GM23338 (cell line): ENCODE data around the gene CDKN2AIP. TPM values are rescaled to one million over a fixed set of nuclear protein-coding genes. Genes with fewer than 3 reads are reported as not detected.

Experiments used
- ATAC-seq: fragments of 200-7000 bp; cut with Tn5 transposase; 3 replicates; pipeline ENCODE4 v1.9.1; 2020
- DNase-seq: peaks from one replicate; pipeline ENCODE4 v3.0.0-alpha.2; 2015; ENCODE audit warnings: low spot score
- H2AFZ ChIP-seq: fragments of 200-600 bp; sonication (generic); 2 replicates; pipeline ENCODE4 v1.8.0; 2016; ENCODE audit warnings: antibody characterized with exemption, mild to moderate bottlenecking, moderate library complexity
- H3F3A ChIP-seq: fragments of 200-600 bp; sonication (generic); replicated peaks from 2 replicates; pipeline ENCODE4 v1.8.0; 2017; ENCODE audit warnings: antibody characterized with exemption, mixed run types, low read depth
- H3K27ac ChIP-seq: fragments of 200-600 bp; sonication (generic); 2 replicates; pipeline ENCODE4 v1.6.1; 2016; ENCODE audit warnings: low read depth
- H3K27me3 ChIP-seq: fragments of 200-600 bp; sonication (generic); 2 replicates; pipeline ENCODE4 v1.8.0; 2016; ENCODE audit warnings: mild to moderate bottlenecking, mixed run types, moderate library complexity; ENCODE audit not compliant: insufficient read depth
- H3K36me3 ChIP-seq: fragments of 200-600 bp; sonication (generic); 2 replicates; pipeline ENCODE4 v1.8.0; 2016; ENCODE audit warnings: mild to moderate bottlenecking; ENCODE audit not compliant: insufficient read depth
- H3K4me1 ChIP-seq: fragments of 200-600 bp; sonication (generic); 2 replicates; pipeline ENCODE4 v1.8.0; 2016; ENCODE audit warnings: mild to moderate bottlenecking, moderate library complexity; ENCODE audit not compliant: insufficient read depth
- H3K4me2 ChIP-seq: fragments of 200-600 bp; sonication (generic); 2 replicates; pipeline ENCODE4 v1.7.1; 2017; ENCODE audit warnings: mixed run types
- H3K4me3 ChIP-seq: fragments of 200-600 bp; sonication (generic); 2 replicates; pipeline ENCODE4 v1.6.1; 2016; ENCODE audit warnings: mixed run types
- H3K79me2 ChIP-seq: fragments of 200-600 bp; sonication (generic); replicated peaks from 2 replicates; pipeline ENCODE4 v1.8.0; 2017; ENCODE audit warnings: mild to moderate bottlenecking; ENCODE audit not compliant: insufficient read depth
- H3K9me2 ChIP-seq: fragments of 200-600 bp; sonication (generic); 2 replicates; pipeline ENCODE4 v1.8.0; 2017; ENCODE audit not compliant: insufficient read depth
- H4K20me1 ChIP-seq: fragments of 200-600 bp; sonication (generic); replicated peaks from 2 replicates; pipeline ENCODE4 v1.8.0; 2017; ENCODE audit warnings: mild to moderate bottlenecking; ENCODE audit not compliant: insufficient read depth
- H3K27ac Mint-ChIP-seq: 2 replicates; pipeline ENCODE4 v1.8.0; 2020; ENCODE audit warnings: inconsistent platforms, mild to moderate bottlenecking, moderate library complexity, mixed read lengths
- H3K27me3 Mint-ChIP-seq: 3 replicates; pipeline ENCODE4 v1.8.0; 2022; ENCODE audit warnings: low read depth, mild to moderate bottlenecking, moderate library complexity, mixed read lengths, inconsistent platforms; ENCODE audit not compliant: insufficient read depth, poor library complexity
- H3K36me3 Mint-ChIP-seq: 3 replicates; pipeline ENCODE4 v1.8.0; 2021; ENCODE audit warnings: low read depth, mild to moderate bottlenecking, inconsistent platforms, moderate library complexity, mixed read lengths
- H3K4me1 Mint-ChIP-seq: 3 replicates; pipeline ENCODE4 v1.8.0; 2020; ENCODE audit warnings: mild to moderate bottlenecking, inconsistent platforms, mixed read lengths
- H3K4me3 Mint-ChIP-seq: 3 replicates; pipeline ENCODE4 v1.8.0; 2021; ENCODE audit warnings: moderate library complexity, mild to moderate bottlenecking, inconsistent platforms, mixed read lengths
- H3K9me3 Mint-ChIP-seq: 3 replicates; pipeline ENCODE4 v1.8.0; 2020; ENCODE audit warnings: moderate library complexity, mild to moderate bottlenecking, inconsistent platforms, mixed read lengths
- CTCF ChIP-seq, 2 experiments: fragments of 200-600 bp in 1 of 2; sonication (generic) in 1 of 2; conservative IDR thresholded peaks; 2 replicates each; pipeline versions ENCODE4 v1.5.1 to v1.6.1; 2016 to 2017; ENCODE audit warnings: antibody characterized with exemption in 2 of 2, low read depth in 2 of 2, mild to moderate bottlenecking in 2 of 2, moderate library complexity in 1 of 2
- EZH2 ChIP-seq: fragments of 200-600 bp; sonication (generic); IDR thresholded peaks from one replicate; pipeline ENCODE4 v1.8.0; 2017; ENCODE audit warnings: antibody characterized with exemption, mild to moderate bottlenecking, low read depth; ENCODE audit not compliant: unreplicated experiment
- JUNB ChIP-seq: IDR thresholded peaks from one replicate; pipeline ENCODE4 v1.6.1; 2016; ENCODE audit warnings: antibody characterized with exemption; ENCODE audit not compliant: unreplicated experiment
- NANOG ChIP-seq: IDR thresholded peaks from 2 replicates; pipeline ENCODE4 v1.6.1; 2016; ENCODE audit warnings: antibody characterized with exemption, borderline replicate concordance
- POLR2AphosphoS5 ChIP-seq: IDR thresholded peaks from 2 replicates; pipeline ENCODE4 v1.6.1; 2016; ENCODE audit warnings: antibody characterized with exemption, low read depth
- ZNF114 ChIP-seq: fragments of 250-450 bp; sonication (Bioruptor Pico); IDR thresholded peaks from 2 replicates; pipeline ENCODE4 v1.5.0; 2020; ENCODE audit warnings: mild to moderate bottlenecking, moderate library complexity
- ZNF462 ChIP-seq: fragments of 250-450 bp; sonication (Bioruptor Pico); IDR thresholded peaks from 2 replicates; pipeline ENCODE4 v1.5.0; 2020; ENCODE audit warnings: mild to moderate bottlenecking, moderate library complexity
- polyA plus RNA-seq: library from polyadenylated mRNA; unstranded; fragments of >200 nt; fragmentation: Nextera tagmentation; extraction: Ambion mirVana; gene quantifications from 2 replicates; pipeline ENCODE4 v1.2.1, GENCODE V29; 2016
- total RNA-seq: library from RNA; depleted of rRNA; stranded (reverse); fragments of >200 nt; shearing (Covaris generic); gene quantifications from 2 replicates; pipeline ENCODE4 v1.2.3, GENCODE V29; 2014
- TF ChIP-seq, protein P1 (sequence below): IDR thresholded peaks from one replicate; pipeline ENCODE4 v1.6.1; 2018; ENCODE audit warnings: antibody characterized with exemption; ENCODE audit not compliant: unreplicated experiment

The CDKN2AIP gene
- total and polyA plus RNA-seq, 2 experiments from 2014 or later, result 15.2 to 27.2 TPM

- TF ChIP-seq NANOG (no peak), POLR2AphosphoS5 (0 out of 2 replicates have a peak, but pooled peaks have one; percentile 16), ZNF462 (CRISPR knock-in tag) (no peak)
Measured at GRCh38 chr4:183398298-183399125, 45.9 kb upstream of the CDKN2AIP start (continued).

GRCh38 chr4:183399126-183399522 is 45.3 kb upstream of the CDKN2AIP start:
- H3K4me3 ChIP-seq, result peak overlapping the region; percentile 53
- H3K4me2 ChIP-seq, result peak overlapping the region; percentile 78
- no peaks in the 10 kb centered on the region for H3F3A ChIP-seq
- H3K9me2 ChIP-seq, result no peaks in the 10 kb centered on the region
- peaks cover 11% of the 10 kb centered on the region for H3K27me3 ChIP-seq
- DNase-seq, result peak; percentile 34
- no peaks in the 10 kb centered on the region for H3K36me3 ChIP-seq
- peaks cover 11% of the 10 kb centered on the region for H3K27me3 Mint-ChIP-seq
- no peaks in the 10 kb centered on the region for H3K36me3 Mint-ChIP-seq
- no peak for TF ChIP-seq ZNF114 (CRISPR knock-in tag)
- TF ChIP-seq CTCF (conservative IDR thresholded peaks at IDR 0.05; ENCODE audit: low read depth in 2 of 2), result no peak
- TF ChIP-seq EZH2, result no peak
- TF ChIP-seq, protein P1, sequence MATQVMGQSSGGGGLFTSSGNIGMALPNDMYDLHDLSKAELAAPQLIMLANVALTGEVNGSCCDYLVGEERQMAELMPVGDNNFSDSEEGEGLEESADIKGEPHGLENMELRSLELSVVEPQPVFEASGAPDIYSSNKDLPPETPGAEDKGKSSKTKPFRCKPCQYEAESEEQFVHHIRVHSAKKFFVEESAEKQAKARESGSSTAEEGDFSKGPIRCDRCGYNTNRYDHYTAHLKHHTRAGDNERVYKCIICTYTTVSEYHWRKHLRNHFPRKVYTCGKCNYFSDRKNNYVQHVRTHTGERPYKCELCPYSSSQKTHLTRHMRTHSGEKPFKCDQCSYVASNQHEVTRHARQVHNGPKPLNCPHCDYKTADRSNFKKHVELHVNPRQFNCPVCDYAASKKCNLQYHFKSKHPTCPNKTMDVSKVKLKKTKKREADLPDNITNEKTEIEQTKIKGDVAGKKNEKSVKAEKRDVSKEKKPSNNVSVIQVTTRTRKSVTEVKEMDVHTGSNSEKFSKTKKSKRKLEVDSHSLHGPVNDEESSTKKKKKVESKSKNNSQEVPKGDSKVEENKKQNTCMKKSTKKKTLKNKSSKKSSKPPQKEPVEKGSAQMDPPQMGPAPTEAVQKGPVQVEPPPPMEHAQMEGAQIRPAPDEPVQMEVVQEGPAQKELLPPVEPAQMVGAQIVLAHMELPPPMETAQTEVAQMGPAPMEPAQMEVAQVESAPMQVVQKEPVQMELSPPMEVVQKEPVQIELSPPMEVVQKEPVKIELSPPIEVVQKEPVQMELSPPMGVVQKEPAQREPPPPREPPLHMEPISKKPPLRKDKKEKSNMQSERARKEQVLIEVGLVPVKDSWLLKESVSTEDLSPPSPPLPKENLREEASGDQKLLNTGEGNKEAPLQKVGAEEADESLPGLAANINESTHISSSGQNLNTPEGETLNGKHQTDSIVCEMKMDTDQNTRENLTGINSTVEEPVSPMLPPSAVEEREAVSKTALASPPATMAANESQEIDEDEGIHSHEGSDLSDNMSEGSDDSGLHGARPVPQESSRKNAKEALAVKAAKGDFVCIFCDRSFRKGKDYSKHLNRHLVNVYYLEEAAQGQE, result no peak
- no peak for TF ChIP-seq JUNB
- H3K9me3 Mint-ChIP-seq, result no peaks in the 10 kb centered on the region
- H4K20me1 ChIP-seq, result no peaks in the 10 kb centered on the region
- no peaks in the 10 kb centered on the region for H3K4me1 ChIP-seq
- H3K4me1 Mint-ChIP-seq, result peaks cover 6% of the 10 kb centered on the region
- peak overlapping the region; percentile 53 for H3K4me3 Mint-ChIP-seq
- H2AFZ ChIP-seq, result peak overlapping the region; percentile 96
- H3K79me2 ChIP-seq, result no peaks in the 10 kb centered on the region
- no peak overlapping the region for H3K27ac ChIP-seq
- peak; percentile 30 for ATAC-seq
- H3K27ac Mint-ChIP-seq, result no peak overlapping the region
